ENCODE data around the gene EIF2B2.

EIF2B2 gene

GRCh38 chr14:75001261-75001660 lies 1.5 kb upstream of the EIF2B2 start:
- DNase-seq = no peak

GRCh38 chr14:75001899-75002298 lies 822 bp upstream of the EIF2B2 start:
- no peak for DNase-seq

GRCh38 chr14:75003250-75004027 lies 718 bp downstream of the EIF2B2 start:
- no peak for DNase-seq

GRCh38 chr14:75005357-75005756 lies 2.6 kb downstream of the EIF2B2 start:
- no peak for DNase-seq

- no peak for DNase-seq
These were observed 6.5 kb downstream of the EIF2B2 start for GRCh38 chr14:75009176-75009575.

GRCh38 chr14:75010472-75011093 lies 7.9 kb downstream of the EIF2B2 start:
- no peak for DNase-seq

GRCh38 chr14:75011356-75011994 lies 8.8 kb downstream of the EIF2B2 start:
- no peak for DNase-seq

GRCh38 chr14:75013290-75013689 lies 10.6 kb downstream of the EIF2B2 start:
- DNase-seq = no peak

- no peak for DNase-seq
These were observed 12.8 kb downstream of the EIF2B2 start for GRCh38 chr14:75015496-75015895.

GRCh38 chr14:75016815-75017214 lies 14.1 kb downstream of the EIF2B2 start:
- DNase-seq = no peak

GRCh38 chr14:75018694-75019093 lies 16.0 kb downstream of the EIF2B2 start:
- DNase-seq = no peak

GRCh38 chr14:75022655-75023054 lies 19.9 kb downstream of the EIF2B2 start:
- no peak for DNase-seq

GRCh38 chr14:75023108-75023507 lies 20.4 kb downstream of the EIF2B2 start:
- DNase-seq = no peak

GRCh38 chr14:75025082-75025481 lies 22.4 kb downstream of the EIF2B2 start:
- no peak for DNase-seq

- no peak for DNase-seq
These were observed 23.2 kb downstream of the EIF2B2 start for GRCh38 chr14:75025876-75026275.

- DNase-seq = no peak
These were observed 27.4 kb downstream of the EIF2B2 start for GRCh38 chr14:75030147-75030546.

- DNase-seq = no peak
These were observed 30.2 kb downstream of the EIF2B2 start for GRCh38 chr14:75032939-75033338.

- DNase-seq = no peak
These were observed 37.8 kb downstream of the EIF2B2 start for GRCh38 chr14:75040507-75040906.

GRCh38 chr14:75040959-75041358 lies 38.2 kb downstream of the EIF2B2 start:
- no peak for DNase-seq

GRCh38 chr14:75041613-75042012 lies 38.9 kb downstream of the EIF2B2 start:
- no peak for DNase-seq

GRCh38 chr14:75042035-75042434 lies 39.3 kb downstream of the EIF2B2 start:
- DNase-seq = no peak

- no peak for DNase-seq
These were observed 41.6 kb downstream of the EIF2B2 start for GRCh38 chr14:75044322-75044721.

- DNase-seq = no peak
These were observed 42.0 kb downstream of the EIF2B2 start for GRCh38 chr14:75044752-75045151.

GRCh38 chr14:75046275-75046674 lies 43.6 kb downstream of the EIF2B2 start:
- DNase-seq = no peak
